ENCODE measurements around the gene PDE9A.

PDE9A gene

GRCh38 chr21:42676808-42677207 is 23.4 kb downstream of the PDE9A start:
- in situ Hi-C loops (cut with MboI; ENCODE audit: low pct_unique_long_range_greater_than_20kb, low sequenced_read_pairs, unreplicated experiment): no loop called here
- TF ChIP-seq, protein P1, sequence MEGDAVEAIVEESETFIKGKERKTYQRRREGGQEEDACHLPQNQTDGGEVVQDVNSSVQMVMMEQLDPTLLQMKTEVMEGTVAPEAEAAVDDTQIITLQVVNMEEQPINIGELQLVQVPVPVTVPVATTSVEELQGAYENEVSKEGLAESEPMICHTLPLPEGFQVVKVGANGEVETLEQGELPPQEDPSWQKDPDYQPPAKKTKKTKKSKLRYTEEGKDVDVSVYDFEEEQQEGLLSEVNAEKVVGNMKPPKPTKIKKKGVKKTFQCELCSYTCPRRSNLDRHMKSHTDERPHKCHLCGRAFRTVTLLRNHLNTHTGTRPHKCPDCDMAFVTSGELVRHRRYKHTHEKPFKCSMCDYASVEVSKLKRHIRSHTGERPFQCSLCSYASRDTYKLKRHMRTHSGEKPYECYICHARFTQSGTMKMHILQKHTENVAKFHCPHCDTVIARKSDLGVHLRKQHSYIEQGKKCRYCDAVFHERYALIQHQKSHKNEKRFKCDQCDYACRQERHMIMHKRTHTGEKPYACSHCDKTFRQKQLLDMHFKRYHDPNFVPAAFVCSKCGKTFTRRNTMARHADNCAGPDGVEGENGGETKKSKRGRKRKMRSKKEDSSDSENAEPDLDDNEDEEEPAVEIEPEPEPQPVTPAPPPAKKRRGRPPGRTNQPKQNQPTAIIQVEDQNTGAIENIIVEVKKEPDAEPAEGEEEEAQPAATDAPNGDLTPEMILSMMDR (IDR thresholded peaks at IDR 0.05; ENCODE audit: extremely low read depth, insufficient read depth, missing control alignments): no peak
- no peak for DNase-seq (ENCODE audit: low spot score)

DNA sequence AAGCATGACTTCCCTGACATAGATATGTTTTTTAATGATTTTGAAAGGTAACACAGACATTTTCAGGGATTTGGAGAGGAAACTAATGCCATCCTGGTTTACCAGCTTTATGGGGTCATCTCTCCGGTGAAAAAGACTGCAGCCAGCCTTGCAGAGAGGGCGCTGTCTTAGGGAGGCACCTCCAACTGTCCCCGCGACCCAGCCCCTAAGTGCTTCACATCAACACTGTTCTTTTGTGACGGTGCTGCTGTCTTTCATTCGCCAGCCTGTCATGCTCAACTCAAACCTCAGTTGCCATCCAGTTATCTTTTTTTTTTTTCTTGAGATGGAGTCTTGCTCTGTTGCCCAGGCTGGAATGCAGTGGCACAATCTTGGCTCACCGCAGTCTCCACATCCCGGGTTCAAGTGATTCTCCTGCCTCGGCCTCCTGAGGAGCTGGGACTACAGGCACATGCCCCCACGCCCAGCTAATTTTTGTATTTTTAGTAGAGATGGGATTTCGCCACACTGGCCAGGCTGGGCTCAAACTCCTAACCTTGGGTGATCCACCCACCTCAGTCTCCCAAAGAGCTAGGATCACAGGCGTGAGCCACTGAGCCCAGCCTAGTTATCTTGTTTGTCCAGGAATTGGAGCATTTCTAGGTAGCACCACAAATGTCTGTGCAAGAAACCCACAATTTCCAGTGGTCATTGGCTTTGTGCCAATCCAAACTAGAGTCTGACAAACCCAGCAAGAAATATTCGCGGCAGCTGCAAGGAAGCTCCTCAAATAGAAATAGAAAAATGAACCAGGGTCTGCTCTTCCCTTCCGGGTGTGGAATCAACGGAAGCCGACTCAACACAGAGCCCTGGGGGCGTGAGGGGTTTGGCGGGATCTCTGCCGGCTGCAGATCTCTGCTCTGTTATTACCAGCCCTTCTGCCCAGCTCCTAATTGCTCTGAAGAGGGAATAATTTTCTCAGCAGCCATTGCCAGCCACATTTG is 24.2 kb downstream of the PDE9A start:
- in situ Hi-C loops (cut with MboI; ENCODE audit: low pct_unique_long_range_greater_than_20kb, low sequenced_read_pairs, unreplicated experiment): no loop called here
- TF ChIP-seq, protein P1 (IDR thresholded peaks at IDR 0.05; ENCODE audit: extremely low read depth, insufficient read depth, missing control alignments): no peak
- DNase-seq (ENCODE audit: low spot score): peak; percentile 19

- TF ChIP-seq, protein P1 (IDR thresholded peaks at IDR 0.05; ENCODE audit: extremely low read depth, insufficient read depth, missing control alignments): no peak
- in situ Hi-C loops (cut with MboI; ENCODE audit: low pct_unique_long_range_greater_than_20kb, low sequenced_read_pairs, unreplicated experiment): no loop called here
- DNase-seq (ENCODE audit: low spot score): no peak
Observed at GRCh38 chr21:42678618-42679295, 25.3 kb downstream of the PDE9A start.

- in situ Hi-C loops (cut with MboI; ENCODE audit: low pct_unique_long_range_greater_than_20kb, low sequenced_read_pairs, unreplicated experiment): no loop called here
- TF ChIP-seq, protein P1 (IDR thresholded peaks at IDR 0.05; ENCODE audit: extremely low read depth, insufficient read depth, missing control alignments): no peak
Observed at GRCh38 chr21:42679319-42680057, 26.1 kb downstream of the PDE9A start.

GRCh38 chr21:42680058-42680330 is 26.6 kb downstream of the PDE9A start:
- in situ Hi-C loops (cut with MboI; ENCODE audit: low pct_unique_long_range_greater_than_20kb, low sequenced_read_pairs, unreplicated experiment): no loop called here
- no peak for DNase-seq (ENCODE audit: low spot score)
- TF ChIP-seq, protein P1 (IDR thresholded peaks at IDR 0.05; ENCODE audit: extremely low read depth, insufficient read depth, missing control alignments): no peak

More at GRCh38 chr21:42679319-42680057, 26.1 kb downstream of the PDE9A start:
- DNase-seq (ENCODE audit: low spot score): no peak

- TF ChIP-seq, protein P1 (IDR thresholded peaks at IDR 0.05; ENCODE audit: extremely low read depth, insufficient read depth, missing control alignments): no peak
- no peak for DNase-seq (ENCODE audit: low spot score)
- in situ Hi-C loops (cut with MboI; ENCODE audit: low pct_unique_long_range_greater_than_20kb, low sequenced_read_pairs, unreplicated experiment): no loop called here
Observed at GRCh38 chr21:42680429-42680828, 27.0 kb downstream of the PDE9A start.
